MG63 (cell line): Measurements from ENCODE around the gene DUSP16. TPM values are rescaled to one million over a fixed set of nuclear protein-coding genes. Genes with fewer than 3 reads are reported as not detected.
"Not testable (repeated sequence)": the region's sequence is repeated elsewhere in the genome, so short reads cannot be mapped to it uniquely, and the experiment has no call there.

ENCODE experiments used
- DNase-seq: peaks from one replicate; pipeline ENCODE4 v3.0.0-alpha.2; 2020
- H3K27me3 ChIP-seq: fragments of 250-450 bp; sonication (Bioruptor Pico); 2 replicates; pipeline ENCODE4 v1.5.1; 2020; ENCODE audit warnings: mild to moderate bottlenecking, moderate library complexity
- H3K36me3 ChIP-seq: fragments of 250-450 bp; sonication (Bioruptor Pico); 2 replicates; pipeline ENCODE4 v1.5.1; 2020; ENCODE audit warnings: mild to moderate bottlenecking, moderate library complexity
- H3K4me3 ChIP-seq: fragments of 250-450 bp; sonication (Bioruptor Pico); 2 replicates; pipeline ENCODE4 v1.5.1; 2020; ENCODE audit warnings: mild to moderate bottlenecking, moderate library complexity
- H3K9me3 ChIP-seq: fragments of 250-450 bp; sonication (Bioruptor Pico); 2 replicates; pipeline ENCODE4 v1.5.1; 2020; ENCODE audit warnings: mild to moderate bottlenecking, moderate library complexity
- total RNA-seq: library from RNA; depleted of rRNA; stranded (reverse); fragments of >200 nt; shearing (Covaris generic); gene quantifications from 2 replicates; pipeline ENCODE4 v1.2.3, GENCODE V29; 2014; ENCODE audit warnings: low replicate concordance

DUSP16 gene
- total RNA-seq, 1 experiment from 2014 or later: 11.5 TPM

DNA sequence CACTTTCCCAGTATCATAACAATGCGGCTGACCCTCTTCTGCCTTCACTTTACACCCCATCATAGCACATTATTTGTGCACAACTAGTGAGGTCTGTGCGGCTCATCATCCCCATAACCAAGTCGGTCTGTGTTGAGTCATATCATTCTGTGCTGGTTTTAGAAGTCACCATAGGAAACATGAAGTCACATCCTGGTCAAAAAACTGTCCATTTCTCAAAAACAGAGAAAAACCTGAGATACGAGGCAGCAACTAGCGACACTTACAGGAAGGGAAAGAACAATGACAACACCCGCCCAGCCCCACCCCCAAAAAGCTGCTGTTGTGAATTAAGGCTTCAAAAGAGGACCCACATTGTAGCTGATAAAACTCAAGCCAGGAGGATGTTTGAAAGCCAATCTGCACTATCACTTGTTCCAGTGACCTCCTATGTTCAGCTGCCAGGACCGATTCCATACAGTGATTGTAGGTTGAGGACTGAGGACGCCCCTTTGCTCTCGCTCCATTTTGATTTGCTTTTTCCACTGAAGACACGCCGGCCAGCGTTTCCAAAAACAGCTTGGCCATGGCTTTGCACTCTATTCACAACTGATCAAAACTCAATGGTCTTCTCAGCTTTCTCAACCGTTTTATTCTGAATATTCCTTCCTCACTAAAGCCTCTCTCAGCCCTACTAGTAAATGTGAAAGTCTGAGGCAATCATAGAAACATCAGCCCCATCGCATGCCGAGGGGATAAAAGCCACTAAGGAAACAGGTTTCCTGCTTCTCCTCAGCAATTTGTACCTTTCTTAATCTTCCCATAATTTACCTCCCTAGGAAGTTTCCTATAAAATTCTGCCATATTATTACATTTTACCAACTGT, 87.5 kb downstream of the DUSP16 start:
- Histone ChIP-seq H3K36me3 (peaks cover 17% of the 10 kb centered on the region), H3K4me3 (no peak overlapping the region)
- DNase-seq: no peak

DNA sequence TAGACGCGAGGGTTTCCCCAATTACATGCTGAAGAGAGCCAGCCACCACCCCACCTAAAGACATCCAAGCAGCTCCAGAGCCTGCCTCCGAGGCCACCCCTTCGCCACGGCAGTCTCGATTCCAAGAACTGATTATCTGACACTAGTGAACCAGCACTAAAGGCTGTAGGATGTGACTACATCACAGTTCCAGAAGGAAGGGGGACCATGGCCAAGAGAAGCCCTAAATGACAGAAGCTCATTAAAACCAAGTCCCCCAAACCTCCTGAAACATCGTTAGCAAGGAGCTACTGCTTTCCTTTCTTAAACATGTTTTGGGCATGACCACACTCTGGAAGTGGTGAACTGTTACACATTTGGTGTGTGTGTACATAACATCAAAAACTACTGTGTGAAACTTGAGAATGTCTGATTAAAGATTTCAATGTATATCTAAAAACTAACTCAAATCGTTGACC, 88.2 kb downstream of the DUSP16 start:
- DNase-seq: no peak
- Histone ChIP-seq H3K4me3 (no peak overlapping the region), H3K9me3 (no peaks in the 10 kb centered on the region)

More for the DNA sequence above, 87.5 kb downstream of the DUSP16 start:
- Histone ChIP-seq H3K9me3 (no peaks in the 10 kb centered on the region), H3K27me3 (no peaks in the 10 kb centered on the region)

DNA sequence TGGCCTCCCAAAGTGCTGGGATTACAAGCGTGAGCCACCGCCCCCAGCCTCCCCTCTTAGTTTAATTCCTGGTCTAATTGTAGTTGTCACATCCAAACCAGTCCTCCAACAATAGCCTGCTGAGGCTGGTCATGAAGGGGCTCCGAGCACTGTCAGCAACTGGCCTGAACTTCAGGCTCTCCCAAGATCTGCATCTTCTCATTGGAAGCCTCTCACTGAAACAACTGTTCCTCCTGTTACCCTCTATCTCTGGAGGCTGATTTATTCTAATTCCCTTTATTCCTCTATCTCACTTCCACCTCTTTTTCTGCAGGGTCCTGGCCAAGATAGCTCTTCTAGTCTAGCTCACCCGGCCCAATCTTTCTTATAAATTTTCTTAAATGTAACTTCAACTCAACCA, 89.4 kb downstream of the DUSP16 start:
- Histone ChIP-seq H3K27me3 (no peaks in the 10 kb centered on the region), H3K4me3 (no peak overlapping the region), H3K36me3 (peaks cover 15% of the 10 kb centered on the region), H3K9me3 (no peaks in the 10 kb centered on the region)
- DNase-seq: no peak

More for the DNA sequence above, 88.2 kb downstream of the DUSP16 start:
- Histone ChIP-seq H3K36me3 (peaks cover 15% of the 10 kb centered on the region), H3K27me3 (no peaks in the 10 kb centered on the region)

DNA sequence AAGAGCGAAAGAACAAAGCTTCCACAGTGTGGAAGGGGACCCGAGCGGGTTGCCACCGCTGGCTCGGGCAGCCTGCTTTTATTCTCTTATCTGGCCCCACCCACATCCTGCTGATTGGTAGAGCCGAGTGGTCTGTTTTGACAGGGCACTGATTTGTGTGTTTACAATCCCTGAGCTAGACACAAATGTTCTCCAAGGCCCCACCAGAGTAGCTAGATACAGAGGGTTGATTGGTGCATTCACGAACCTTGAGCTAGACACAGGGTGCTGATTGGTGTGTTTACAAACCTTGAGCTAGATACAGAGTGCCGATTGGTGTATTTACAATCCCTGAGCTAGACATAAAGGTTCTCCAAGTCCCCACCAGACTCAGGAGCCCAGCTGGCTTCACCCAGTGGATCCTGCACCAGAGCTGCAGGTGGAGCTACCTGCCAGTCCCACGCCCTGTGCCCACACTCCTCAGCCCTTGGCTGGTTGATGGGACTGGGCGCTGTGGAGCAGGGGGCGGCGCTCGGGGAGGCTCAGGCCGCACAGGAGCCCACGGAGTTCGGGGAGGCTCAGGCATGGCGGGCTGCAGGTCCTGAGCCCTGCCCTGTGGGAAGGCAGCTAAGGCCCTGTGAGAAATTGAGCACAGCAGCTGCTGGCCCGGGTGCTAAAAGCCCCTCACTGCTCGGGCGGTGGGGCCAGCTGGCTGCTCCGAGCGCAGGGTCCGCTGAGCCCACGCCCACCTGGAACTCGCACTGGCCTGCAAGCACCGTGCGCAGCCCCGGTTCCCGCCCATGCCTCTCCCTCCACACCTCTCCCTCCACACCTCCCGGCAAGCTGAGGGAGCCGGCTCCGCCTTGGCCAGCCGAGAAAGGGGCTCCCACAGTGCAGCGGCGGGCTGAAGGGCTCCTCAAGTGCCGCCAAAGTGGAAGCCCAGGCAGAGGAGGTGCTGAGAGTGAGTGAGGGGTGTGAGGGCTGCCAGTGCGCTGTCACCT, 90.4 kb downstream of the DUSP16 start:
- H3K9me3 ChIP-seq, H3K4me3 ChIP-seq, DNase-seq, H3K27me3 ChIP-seq: not testable (repeated sequence)
- peaks cover 10% of the 10 kb centered on the region for H3K36me3 ChIP-seq

DNA sequence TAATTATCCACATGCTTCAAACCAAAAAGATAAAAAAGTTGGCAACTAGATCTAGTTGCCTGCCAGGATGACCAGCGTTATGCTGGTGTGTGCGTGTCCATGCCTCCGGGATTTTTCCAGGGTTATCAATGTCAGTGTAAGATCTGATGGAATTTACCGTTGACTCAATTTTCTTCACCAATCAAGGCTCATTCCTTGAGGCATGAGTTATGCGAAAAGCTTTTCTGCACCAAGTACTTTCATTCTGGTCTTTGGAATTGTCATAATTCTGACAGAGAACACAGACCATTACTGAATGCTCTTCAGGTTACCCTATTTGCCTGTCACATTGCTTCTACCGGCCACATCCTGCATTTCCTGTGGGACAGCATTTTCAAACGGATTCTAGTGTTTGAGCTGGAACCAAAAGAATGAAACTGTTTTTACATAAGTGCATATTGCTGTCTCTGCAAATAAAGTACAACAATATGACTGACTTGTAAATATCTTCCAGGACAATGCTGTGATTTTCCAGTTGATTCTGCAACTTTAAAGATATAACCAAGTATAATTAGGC, 91.8 kb downstream of the DUSP16 start:
- no peaks in the 10 kb centered on the region for H3K9me3 ChIP-seq
- H3K36me3 ChIP-seq: peaks cover 2% of the 10 kb centered on the region
- no peak for DNase-seq
- no peak overlapping the region for H3K4me3 ChIP-seq
- H3K27me3 ChIP-seq: no peaks in the 10 kb centered on the region

DNA sequence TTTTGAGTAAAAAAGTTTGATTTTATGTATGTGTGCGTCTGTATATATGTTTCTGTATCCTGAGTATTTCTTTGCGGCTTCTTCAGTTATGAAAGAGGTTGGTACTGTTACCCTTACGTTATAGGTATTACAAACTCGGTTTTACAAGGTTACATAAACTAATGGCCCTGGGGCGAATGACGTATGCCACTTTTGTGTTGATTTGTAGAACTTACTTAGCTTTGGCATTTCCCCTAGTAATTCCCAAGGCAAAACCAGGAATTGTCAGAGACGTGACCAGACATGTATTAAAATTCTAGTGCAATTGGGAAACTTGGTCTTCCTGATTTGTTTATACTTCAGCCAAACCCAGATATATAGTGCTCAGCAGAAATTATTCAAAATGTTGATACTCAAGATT, 93.3 kb downstream of the DUSP16 start:
- no peak for DNase-seq
- H3K4me3 ChIP-seq: no peak overlapping the region
- no peaks in the 10 kb centered on the region for H3K27me3 ChIP-seq
- no peaks in the 10 kb centered on the region for H3K9me3 ChIP-seq
- H3K36me3 ChIP-seq: no peaks in the 10 kb centered on the region

DNA sequence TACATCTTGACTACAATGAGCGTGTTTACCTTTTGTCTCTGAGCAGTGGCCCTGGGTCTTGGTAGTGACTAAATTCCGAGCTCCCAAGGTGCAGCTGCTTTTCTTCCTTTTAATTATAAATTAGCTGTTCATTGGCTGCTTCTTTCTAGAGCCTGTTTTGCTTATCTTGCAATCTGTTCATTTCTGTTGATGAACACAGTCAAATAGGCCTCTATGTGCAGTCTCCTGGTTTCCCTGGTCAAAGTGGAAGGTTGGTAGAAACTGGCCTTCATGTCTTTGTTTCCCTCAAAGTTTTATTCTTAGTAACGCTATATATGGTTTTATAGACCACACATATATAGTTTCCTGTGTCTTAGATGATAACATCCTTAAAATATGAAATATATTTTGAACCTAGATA, 94.1 kb downstream of the DUSP16 start:
- H3K9me3 ChIP-seq: no peaks in the 10 kb centered on the region
- DNase-seq: no peak
- no peaks in the 10 kb centered on the region for H3K36me3 ChIP-seq
- H3K4me3 ChIP-seq: no peak overlapping the region
- H3K27me3 ChIP-seq: no peaks in the 10 kb centered on the region

DNA sequence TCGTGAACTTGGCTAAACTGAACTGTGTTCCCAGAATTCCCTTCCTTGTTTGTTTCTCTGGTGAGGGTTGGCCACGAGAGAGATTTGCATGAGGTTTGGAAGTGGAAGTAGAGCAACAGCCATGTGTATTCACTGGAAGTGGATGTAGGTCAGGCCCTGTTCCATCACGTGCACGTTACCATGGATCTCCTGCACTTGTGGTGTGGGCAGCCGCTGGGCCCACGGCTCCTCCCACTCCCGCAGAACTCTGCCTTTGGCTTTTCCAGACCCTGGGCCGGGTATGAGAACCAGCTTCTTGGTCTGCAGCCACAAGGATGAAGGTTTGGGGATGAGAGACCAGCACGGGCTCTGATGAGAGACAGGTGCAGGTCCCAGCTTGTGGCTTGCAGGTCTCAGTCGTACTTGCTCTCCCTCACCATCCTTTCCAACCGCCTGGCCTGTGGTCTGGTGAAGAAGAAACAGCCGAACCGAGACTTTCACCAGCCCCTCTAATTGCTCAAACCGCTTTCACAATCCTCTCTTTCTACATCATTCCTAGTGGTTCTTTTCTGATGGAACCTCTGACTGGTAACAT, 94.9 kb downstream of the DUSP16 start:
- no peak overlapping the region for H3K4me3 ChIP-seq
- DNase-seq: no peak

DNA sequence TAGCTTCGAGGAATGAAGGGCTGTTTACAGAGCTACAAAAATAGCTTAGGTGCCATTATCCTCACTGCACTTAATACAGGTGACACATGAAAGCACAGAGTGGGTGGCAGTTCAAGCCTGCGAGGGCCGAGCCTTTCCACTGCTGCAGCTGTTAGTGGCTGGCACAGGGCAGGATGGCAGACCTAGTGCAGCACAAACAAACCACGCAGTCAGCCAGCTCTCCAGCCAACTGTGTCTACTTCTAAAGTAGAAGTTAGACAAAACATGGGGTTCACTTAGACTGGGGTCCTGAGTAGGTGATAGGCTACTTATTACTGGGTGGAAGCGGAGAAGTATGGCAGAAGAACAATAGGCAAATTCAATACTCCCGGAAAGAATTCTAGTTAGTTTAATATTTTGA, 95.4 kb downstream of the DUSP16 start:
- DNase-seq: no peak
- Histone ChIP-seq H3K9me3 (no peaks in the 10 kb centered on the region), H3K36me3 (no peaks in the 10 kb centered on the region), H3K27me3 (no peaks in the 10 kb centered on the region), H3K4me3 (no peak overlapping the region)

More for the DNA sequence above, 94.9 kb downstream of the DUSP16 start:
- Histone ChIP-seq H3K9me3 (no peaks in the 10 kb centered on the region), H3K36me3 (no peaks in the 10 kb centered on the region), H3K27me3 (no peaks in the 10 kb centered on the region)

DNA sequence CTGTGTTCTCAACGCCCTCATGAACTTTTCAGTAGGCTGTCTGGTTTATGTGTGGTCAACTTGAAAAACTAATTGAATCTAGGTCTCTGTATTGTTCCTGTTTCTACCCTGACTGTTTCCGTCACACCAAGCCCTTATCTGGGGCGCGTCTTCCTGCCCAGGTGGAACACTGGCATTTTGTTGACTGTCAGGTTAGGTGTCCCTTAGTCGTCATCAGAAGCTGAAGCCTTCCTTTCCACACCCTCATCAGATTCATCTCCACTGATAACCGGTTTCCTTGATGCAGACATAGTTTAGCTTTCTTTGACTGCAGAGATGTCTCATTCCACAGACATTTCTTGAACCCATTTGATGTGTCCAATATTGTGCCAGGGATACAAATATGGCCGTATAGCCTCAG, 96.5 kb downstream of the DUSP16 start:
- H3K36me3 ChIP-seq: no peaks in the 10 kb centered on the region
- no peak for DNase-seq
- no peaks in the 10 kb centered on the region for H3K9me3 ChIP-seq
- H3K27me3 ChIP-seq: no peaks in the 10 kb centered on the region
- H3K4me3 ChIP-seq: no peak overlapping the region

DNA sequence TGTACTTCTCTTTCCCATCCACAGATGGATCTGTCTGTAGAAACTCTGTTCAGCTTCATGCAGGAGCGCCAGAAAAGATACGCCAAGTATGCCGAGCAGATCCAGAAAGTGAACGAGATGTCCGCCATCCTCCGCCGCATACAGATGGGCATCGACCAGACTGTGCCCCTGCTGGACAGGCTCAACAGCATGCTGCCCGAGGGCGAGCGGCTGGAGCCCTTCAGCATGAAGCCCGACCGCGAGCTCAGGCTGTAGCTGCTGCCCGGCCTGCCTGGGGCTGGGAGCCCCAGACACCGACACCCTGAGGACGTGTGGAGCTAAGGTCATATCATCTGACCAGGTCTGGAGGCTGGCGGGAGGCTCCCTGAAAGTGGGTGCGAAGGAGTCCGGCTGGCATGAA, 97.1 kb downstream of the DUSP16 start:
- Histone ChIP-seq H3K36me3 (no peaks in the 10 kb centered on the region), H3K27me3 (no peaks in the 10 kb centered on the region), H3K9me3 (no peaks in the 10 kb centered on the region), H3K4me3 (no peak overlapping the region)
- DNase-seq: no peak

DNA sequence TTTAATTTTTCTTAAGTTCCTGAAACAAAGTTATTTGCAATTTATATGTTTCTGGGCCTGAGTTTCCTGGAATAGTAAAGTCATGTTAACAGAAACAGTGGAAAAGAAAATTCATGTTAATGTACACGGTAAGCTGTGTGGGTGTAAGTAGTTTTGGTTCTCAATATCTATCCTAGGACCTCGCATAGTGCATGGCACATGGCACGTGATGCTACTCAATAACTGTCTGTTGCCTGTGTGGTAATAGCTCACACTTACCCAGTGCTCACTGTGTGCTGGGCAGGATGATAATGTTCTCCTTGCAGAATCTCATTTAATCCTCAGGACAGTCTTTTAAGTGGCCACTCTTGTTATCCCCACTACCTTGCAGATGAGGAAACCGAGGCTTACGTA, 100.7 kb downstream of the DUSP16 start:
- H3K4me3 ChIP-seq: no peak overlapping the region
- no peak for DNase-seq
- H3K9me3 ChIP-seq: no peaks in the 10 kb centered on the region
- H3K36me3 ChIP-seq: no peaks in the 10 kb centered on the region
- H3K27me3 ChIP-seq: no peaks in the 10 kb centered on the region

DNA sequence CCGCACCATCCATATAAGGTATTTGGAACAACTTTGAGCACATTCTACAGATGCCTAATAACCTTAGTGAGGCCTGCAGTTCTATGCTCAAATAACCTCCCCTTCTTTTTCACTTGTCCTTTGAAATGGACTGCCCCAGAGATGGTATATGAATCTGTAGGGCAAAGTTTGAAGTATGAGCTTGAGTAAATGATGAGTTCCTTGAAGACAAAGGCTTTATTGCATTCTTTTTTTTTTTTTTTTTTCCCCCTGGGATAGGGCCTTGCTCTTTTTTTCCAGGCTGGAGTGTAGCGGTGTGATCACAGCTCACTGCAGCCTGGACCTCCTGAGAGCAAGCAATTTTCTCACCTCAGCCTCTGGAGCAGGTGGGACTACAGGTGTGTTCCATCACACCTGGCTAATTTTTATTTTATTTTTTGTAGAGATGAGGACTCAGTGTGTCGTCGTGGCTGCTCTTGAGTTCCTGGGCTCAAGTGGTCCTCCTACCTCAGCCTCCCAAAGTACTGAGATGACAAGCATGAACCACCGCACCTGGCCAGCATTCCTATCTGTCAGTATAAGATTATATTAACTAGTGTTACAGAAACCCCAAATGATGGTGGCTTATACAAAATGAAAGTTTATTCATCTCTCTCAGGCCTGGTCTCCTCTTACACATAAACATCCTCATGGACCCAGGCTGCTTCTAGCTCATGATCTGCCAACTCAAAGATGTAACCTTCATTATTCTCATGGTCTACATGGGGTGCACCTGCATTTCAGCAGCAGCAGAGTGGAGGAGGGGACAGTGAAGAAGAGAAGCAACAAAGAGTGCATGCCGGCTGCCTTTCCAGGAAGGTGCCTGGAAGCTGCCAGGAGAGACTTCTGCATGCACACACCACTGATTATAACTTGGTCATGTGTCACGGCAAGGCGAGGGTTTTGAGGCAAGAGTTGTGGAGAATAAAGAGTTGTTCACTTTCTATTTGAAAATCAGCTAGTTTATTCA, 101.4 kb downstream of the DUSP16 start:
- DNase-seq: no peak
- Histone ChIP-seq H3K27me3 (no peaks in the 10 kb centered on the region), H3K9me3 (no peaks in the 10 kb centered on the region), H3K36me3 (no peaks in the 10 kb centered on the region), H3K4me3 (no peak overlapping the region)

DNA sequence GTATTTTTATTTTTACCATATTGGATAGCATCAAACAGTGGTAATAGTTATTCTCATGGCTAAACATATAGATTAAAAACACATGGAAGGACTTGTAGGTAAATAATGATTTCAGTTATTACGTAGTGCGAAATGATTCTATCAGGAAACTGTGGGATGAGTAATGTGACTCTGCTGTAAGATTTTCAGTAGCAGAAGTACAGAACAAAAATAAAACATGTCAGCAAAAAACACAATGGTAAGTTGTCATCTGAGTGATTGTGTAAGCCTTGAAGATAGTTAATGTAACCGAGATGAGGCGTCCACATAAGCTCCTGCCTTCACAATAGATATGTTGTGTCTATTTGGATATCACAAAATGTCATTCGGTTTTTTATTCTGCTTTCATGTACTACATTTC, 106.0 kb downstream of the DUSP16 start:
- no peaks in the 10 kb centered on the region for H3K9me3 ChIP-seq
- no peaks in the 10 kb centered on the region for H3K27me3 ChIP-seq
- no peak overlapping the region for H3K4me3 ChIP-seq
- no peak for DNase-seq
- H3K36me3 ChIP-seq: no peaks in the 10 kb centered on the region

DNA sequence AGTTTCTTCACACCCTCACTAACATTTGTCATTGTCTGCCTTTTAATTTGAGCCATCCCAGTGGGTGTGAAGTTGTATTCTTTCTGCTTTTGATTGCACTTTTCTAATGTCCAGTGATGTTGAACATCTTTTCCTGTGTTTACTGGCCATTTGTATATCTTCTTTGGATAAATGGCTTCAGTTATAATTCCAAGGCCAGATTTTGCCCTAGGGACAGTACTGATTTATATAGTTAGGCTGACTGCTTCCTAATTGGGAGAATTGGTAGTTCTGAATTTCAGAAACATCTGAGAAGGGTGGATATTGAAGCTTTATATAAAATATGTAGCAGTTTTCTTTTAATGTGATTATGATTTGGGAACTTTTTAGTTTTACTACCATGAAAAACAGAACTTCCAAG, 108.3 kb downstream of the DUSP16 start:
- no peaks in the 10 kb centered on the region for H3K27me3 ChIP-seq
- DNase-seq: no peak
- H3K4me3 ChIP-seq: no peak overlapping the region
- no peaks in the 10 kb centered on the region for H3K36me3 ChIP-seq
- no peaks in the 10 kb centered on the region for H3K9me3 ChIP-seq

DNA sequence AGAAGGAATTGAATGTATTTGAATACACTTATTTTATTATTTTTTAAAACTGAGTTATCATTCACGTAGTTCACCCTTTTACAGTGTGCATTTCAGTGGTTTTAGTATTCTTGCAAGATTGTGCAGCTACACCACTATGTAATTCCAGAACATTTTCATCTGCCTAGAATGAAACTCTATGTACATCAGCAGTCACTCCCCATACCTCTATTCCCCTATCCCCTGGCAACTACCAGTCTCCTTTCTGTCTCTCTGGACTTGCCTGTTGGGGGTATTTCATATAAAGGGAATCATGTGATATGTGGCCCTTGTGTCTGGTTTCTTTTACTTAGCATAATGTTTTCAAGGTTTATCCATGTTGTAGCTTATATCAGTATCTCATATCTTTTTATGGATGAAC, 109.0 kb downstream of the DUSP16 start:
- H3K27me3 ChIP-seq: no peaks in the 10 kb centered on the region
- DNase-seq: no peak
- no peak overlapping the region for H3K4me3 ChIP-seq
- H3K9me3 ChIP-seq: no peaks in the 10 kb centered on the region
- no peaks in the 10 kb centered on the region for H3K36me3 ChIP-seq
